ENCODE measurements around the gene TP53RK.

TP53RK gene

GRCh38 chr20:46696791-46697279, 7.6 kb upstream of the TP53RK start:
- no peak for ATAC-seq
- TF ChIP-seq TCF4 (CRISPR knock-in tag; IDR thresholded peaks at IDR 0.05; ENCODE audit: borderline replicate concordance) = no peak
- TF ChIP-seq ARNTL (CRISPR knock-in tag; IDR thresholded peaks at IDR 0.05; ENCODE audit: borderline replicate concordance, low read depth) = no peak
- no peak for TF ChIP-seq RARB (CRISPR knock-in tag; IDR thresholded peaks at IDR 0.05)
- TF ChIP-seq ZC3H10 (CRISPR knock-in tag; IDR thresholded peaks at IDR 0.05) = no peak
- no peak for TF ChIP-seq POU6F1 (CRISPR knock-in tag; IDR thresholded peaks at IDR 0.05; ENCODE audit: borderline replicate concordance, low read depth)
- no peak for TF ChIP-seq ZNF565 (CRISPR knock-in tag; conservative IDR thresholded peaks at IDR 0.05; ENCODE audit: low read depth)
- no peak for TF ChIP-seq TSHZ2 (CRISPR knock-in tag; IDR thresholded peaks at IDR 0.05)
- no peak for TF ChIP-seq ZNF70 (CRISPR knock-in tag; IDR thresholded peaks at IDR 0.05)
- TF ChIP-seq PATZ1 (CRISPR knock-in tag; IDR thresholded peaks at IDR 0.05; ENCODE audit: borderline replicate concordance) = no peak
- no peak for TF ChIP-seq CSDC2 (CRISPR knock-in tag; IDR thresholded peaks at IDR 0.05)
- no peak for TF ChIP-seq BACH2 (CRISPR knock-in tag; IDR thresholded peaks at IDR 0.05; ENCODE audit: borderline replicate concordance)
- TF ChIP-seq SNAI2 (CRISPR knock-in tag; IDR thresholded peaks at IDR 0.05) = no peak
- TF ChIP-seq CREB5 (CRISPR knock-in tag; IDR thresholded peaks at IDR 0.05; ENCODE audit: low read depth) = no peak
- TF ChIP-seq, protein P1, sequence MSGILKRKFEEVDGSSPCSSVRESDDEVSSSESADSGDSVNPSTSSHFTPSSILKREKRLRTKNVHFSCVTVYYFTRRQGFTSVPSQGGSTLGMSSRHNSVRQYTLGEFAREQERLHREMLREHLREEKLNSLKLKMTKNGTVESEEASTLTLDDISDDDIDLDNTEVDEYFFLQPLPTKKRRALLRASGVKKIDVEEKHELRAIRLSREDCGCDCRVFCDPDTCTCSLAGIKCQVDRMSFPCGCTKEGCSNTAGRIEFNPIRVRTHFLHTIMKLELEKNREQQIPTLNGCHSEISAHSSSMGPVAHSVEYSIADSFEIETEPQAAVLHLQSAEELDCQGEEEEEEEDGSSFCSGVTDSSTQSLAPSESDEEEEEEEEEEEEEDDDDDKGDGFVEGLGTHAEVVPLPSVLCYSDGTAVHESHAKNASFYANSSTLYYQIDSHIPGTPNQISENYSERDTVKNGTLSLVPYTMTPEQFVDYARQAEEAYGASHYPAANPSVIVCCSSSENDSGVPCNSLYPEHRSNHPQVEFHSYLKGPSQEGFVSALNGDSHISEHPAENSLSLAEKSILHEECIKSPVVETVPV (CRISPR knock-in tag; IDR thresholded peaks at IDR 0.05) = no peak

- ATAC-seq = no peak; the same call in 2 of the 3 replicates
- TF ChIP-seq ZNF70 (CRISPR knock-in tag; IDR thresholded peaks at IDR 0.05) (no peak), GLIS3 (CRISPR knock-in tag; IDR thresholded peaks at IDR 0.05) (no peak), TCF4 (CRISPR knock-in tag; IDR thresholded peaks at IDR 0.05; ENCODE audit: borderline replicate concordance) (no peak), RARB (CRISPR knock-in tag; IDR thresholded peaks at IDR 0.05) (no peak), PATZ1 (CRISPR knock-in tag; IDR thresholded peaks at IDR 0.05; ENCODE audit: borderline replicate concordance) (no peak), CSDC2 (CRISPR knock-in tag; IDR thresholded peaks at IDR 0.05) (no peak), CREB5 (CRISPR knock-in tag; IDR thresholded peaks at IDR 0.05; ENCODE audit: low read depth) (no peak), ZFP3 (CRISPR knock-in tag; IDR thresholded peaks at IDR 0.05) (no peak), ISL1 (CRISPR knock-in tag; IDR thresholded peaks at IDR 0.05) (no peak), TSHZ2 (CRISPR knock-in tag; IDR thresholded peaks at IDR 0.05) (no peak), TOX (CRISPR knock-in tag; IDR thresholded peaks at IDR 0.05; ENCODE audit: borderline replicate concordance) (no peak), ARNTL (CRISPR knock-in tag; IDR thresholded peaks at IDR 0.05; ENCODE audit: borderline replicate concordance, low read depth) (no peak), POU6F1 (CRISPR knock-in tag; IDR thresholded peaks at IDR 0.05; ENCODE audit: borderline replicate concordance, low read depth) (no peak)
- TF ChIP-seq, protein P1 (CRISPR knock-in tag; IDR thresholded peaks at IDR 0.05) = no peak
These were observed 6.6 kb upstream of the TP53RK start for GRCh38 chr20:46695892-46696291.
